Sigmoid colon (tissue), 4 donors: ENCODE measurements around the gene ABCC9.

ENCODE experiments used
- EP300 ChIP-seq, 4 donors: sonication (generic); formaldehyde crosslinking; IDR thresholded peaks; one replicate each; pipeline ENCODE4 v1.6.1; 2017; ENCODE audit warnings: antibody characterized with exemption in 4 of 4
- POLR2A ChIP-seq, 2 donors: fragments of 450-650 bp; IDR thresholded peaks; one replicate each; pipeline ENCODE4 v1.6.1; 2016; ENCODE audit warnings: antibody characterized with exemption in 2 of 2, mild to moderate bottlenecking in 2 of 2, moderate library complexity in 2 of 2
- TF ChIP-seq, protein P1 (sequence below), 4 experiments: fragments of 450-650 bp in 3 of 4; fragments of 200-600 bp in 1 of 4; IDR thresholded peaks; one replicate each; pipeline ENCODE4 v1.5.1; 2016 to 2019; ENCODE audit warnings: antibody characterized with exemption in 4 of 4, mild to moderate bottlenecking in 3 of 4, moderate library complexity in 2 of 4

DNA sequence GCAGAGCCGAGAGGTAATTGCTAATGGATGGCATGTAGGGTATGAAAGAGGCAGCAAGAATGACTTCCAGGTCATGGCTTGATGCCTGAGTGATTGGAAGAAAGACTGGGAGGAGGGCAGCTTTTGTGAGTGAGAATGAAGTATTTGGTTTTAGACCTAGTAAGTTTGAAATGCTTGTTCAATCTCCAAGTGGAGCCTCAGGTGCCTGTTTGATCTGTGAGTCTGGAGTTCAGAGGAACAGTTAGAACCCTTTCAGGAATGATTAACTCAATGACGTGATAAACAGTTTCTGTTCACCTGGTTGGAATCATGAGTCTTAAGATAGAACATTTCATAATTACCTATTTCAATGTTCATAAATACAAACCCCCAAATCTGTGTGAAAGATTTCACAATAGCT is 177.2 kb downstream of the ABCC9 start:
- TF ChIP-seq, protein P1, sequence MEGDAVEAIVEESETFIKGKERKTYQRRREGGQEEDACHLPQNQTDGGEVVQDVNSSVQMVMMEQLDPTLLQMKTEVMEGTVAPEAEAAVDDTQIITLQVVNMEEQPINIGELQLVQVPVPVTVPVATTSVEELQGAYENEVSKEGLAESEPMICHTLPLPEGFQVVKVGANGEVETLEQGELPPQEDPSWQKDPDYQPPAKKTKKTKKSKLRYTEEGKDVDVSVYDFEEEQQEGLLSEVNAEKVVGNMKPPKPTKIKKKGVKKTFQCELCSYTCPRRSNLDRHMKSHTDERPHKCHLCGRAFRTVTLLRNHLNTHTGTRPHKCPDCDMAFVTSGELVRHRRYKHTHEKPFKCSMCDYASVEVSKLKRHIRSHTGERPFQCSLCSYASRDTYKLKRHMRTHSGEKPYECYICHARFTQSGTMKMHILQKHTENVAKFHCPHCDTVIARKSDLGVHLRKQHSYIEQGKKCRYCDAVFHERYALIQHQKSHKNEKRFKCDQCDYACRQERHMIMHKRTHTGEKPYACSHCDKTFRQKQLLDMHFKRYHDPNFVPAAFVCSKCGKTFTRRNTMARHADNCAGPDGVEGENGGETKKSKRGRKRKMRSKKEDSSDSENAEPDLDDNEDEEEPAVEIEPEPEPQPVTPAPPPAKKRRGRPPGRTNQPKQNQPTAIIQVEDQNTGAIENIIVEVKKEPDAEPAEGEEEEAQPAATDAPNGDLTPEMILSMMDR (IDR thresholded peaks at IDR 0.05) = no peak
- TF ChIP-seq EP300 (IDR thresholded peaks at IDR 0.05) (no peak), POLR2A (IDR thresholded peaks at IDR 0.05) (no peak)
